ENCODE measurements around the gene EEF1E1. TPM values are rescaled to one million over a fixed set of nuclear protein-coding genes. Genes with fewer than 3 reads are reported as not detected.

EEF1E1 gene
- total and polyA plus RNA-seq, 9 of the 15 experiments (the other 6 are each of a cell fraction or from before 2014, with no cell fraction given), result 135 to 1,355 (median 327) TPM

GRCh38 chr6:8102122-8102958 is at the start of gene EEF1E1 (continued):
- no peak for TF ChIP-seq MGA (IDR thresholded peaks at IDR 0.05)
- TF ChIP-seq FOS (IDR thresholded peaks at IDR 0.05; ENCODE audit: extremely low read depth, insufficient read length), result peak; percentile 85
- peak; percentile 16 for TF ChIP-seq PRDM10 (IDR thresholded peaks at IDR 0.05; ENCODE audit: partially characterized antibody)
- TF ChIP-seq ZNF24 (IDR thresholded peaks at IDR 0.05), result 0 out of 2 replicates have a peak, but pooled peaks have one; percentile 11
- TF ChIP-seq RNF2 (IDR thresholded peaks at IDR 0.05), result no peak; the same call in 1 of the 2 replicates
- TF ChIP-seq POLR2A (conservative IDR thresholded peaks at IDR 0.05), result peak; percentile 96
- TF ChIP-seq TFAM (CRISPR knock-in tag; conservative IDR thresholded peaks at IDR 0.05), result no peak
- no peak for TF ChIP-seq ESRRB (CRISPR knock-in tag; IDR thresholded peaks at IDR 0.05; ENCODE audit: borderline replicate concordance)
- TF ChIP-seq ZNF165 (CRISPR knock-in tag; IDR thresholded peaks at IDR 0.05; ENCODE audit: borderline replicate concordance), result no peak
- no peak for TF ChIP-seq FOXP4 (CRISPR knock-in tag; IDR thresholded peaks at IDR 0.05; ENCODE audit: borderline replicate concordance)
